ENCODE data around the gene HELLS.
"Not testable (repeated sequence)": the region's sequence is repeated elsewhere in the genome, so short reads cannot be mapped to it uniquely, and the experiment has no call there.

HELLS gene

DNA sequence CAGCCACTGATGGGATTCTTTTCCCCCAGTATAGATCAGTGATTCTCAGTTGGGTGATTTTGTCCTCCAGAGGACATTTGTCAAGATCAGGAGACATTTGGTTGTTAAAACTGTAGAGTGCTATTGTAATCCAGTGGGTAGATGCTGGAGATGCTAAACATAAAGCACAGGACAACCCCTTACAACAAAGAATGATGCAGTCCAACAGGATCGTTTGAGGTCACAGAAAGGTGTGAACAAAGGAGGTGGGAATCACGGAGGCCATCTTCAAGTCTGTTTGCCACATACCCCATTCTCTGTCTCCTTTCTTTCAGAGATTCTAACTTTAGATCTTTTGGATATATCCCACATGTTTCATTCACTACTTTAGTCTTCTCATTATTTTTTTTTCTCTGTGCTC is 69.0 kb downstream of the HELLS start:
- no peak for DNase-seq

GRCh38 chr10:94617389-94617944 is 71.9 kb downstream of the HELLS start:
- no peak for DNase-seq

DNA sequence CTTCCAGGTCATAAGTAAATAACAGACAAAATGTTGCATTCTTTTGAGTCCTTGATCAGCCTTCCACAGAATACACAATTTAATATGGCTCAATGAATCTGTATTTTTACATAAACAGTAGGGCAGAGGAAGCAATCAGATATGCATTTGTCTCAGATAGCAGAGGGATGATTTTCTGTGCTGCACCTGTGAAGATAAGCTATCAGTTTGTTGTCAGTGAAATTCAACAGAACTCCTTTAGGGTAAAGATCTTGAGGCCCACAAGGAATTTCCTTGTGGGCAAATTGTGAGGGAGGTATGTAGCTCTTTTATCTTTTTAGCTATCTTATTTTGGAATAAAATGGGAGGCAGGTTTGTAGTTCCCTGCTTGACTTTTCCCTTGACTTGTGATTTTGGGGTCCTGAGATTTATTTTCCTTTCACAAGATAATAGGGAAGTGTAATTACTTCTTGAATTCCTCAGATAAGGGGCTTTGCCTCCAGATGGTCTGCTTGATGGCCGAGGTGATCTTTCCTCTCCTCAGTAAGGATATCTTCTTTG is 77.1 kb downstream of the HELLS start:
- no peak for DNase-seq

- DNase-seq, result no peak
These were observed 78.0 kb downstream of the HELLS start for GRCh38 chr10:94623572-94623971.

DNA sequence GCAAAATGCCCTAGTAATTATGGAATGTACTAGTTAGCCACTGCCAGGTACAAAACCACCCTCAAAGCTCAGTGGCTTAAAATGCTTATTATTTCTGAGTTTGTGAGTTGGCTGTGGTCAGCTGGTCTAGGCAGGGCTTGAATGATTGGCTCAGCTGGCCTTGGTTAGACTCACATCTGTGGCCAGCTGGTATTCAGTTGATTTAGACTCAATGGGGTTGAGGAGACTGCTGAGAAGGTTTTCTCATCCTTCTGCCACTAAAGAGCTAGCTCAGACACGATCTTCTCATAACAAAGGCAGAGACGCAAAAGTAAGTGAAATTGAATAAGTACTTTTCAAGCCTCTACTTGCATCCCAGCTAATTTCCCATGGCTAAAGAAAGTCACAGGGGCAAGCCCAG is 80.9 kb downstream of the HELLS start:
- no peak for DNase-seq

- DNase-seq, result no peak
These were observed 81.9 kb downstream of the HELLS start for GRCh38 chr10:94627511-94627910.

DNA sequence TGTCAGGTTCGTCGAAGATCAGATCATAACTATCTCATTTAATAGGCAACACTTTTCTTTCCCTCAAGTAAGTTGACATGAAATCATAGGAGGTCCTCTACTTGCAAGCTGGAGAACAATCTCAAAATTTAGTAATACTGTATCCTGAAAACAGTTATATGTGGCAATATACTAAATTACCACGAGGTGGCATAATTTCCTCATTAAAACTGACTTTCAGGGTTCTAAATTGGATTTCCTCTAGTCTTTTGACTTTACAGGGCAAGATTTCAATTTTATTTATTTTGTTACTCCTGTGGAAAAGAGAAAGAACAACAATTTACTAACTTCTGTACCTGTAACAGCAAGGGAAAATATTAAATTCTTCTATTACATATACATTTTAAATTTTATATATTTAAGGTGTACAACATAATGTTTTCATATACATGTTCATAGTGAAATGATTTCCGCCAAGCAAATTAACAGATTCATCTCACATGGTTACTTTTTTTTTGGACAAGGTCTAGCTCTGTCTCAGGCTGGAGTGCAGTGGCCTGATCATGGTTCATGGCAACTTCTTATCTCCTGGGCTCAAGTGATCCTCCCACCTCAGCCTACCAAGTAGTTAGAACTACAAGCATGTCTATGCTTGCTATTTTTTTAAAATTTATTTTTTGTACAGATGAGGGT is 84.6 kb downstream of the HELLS start:
- DNase-seq, result no peak

DNA sequence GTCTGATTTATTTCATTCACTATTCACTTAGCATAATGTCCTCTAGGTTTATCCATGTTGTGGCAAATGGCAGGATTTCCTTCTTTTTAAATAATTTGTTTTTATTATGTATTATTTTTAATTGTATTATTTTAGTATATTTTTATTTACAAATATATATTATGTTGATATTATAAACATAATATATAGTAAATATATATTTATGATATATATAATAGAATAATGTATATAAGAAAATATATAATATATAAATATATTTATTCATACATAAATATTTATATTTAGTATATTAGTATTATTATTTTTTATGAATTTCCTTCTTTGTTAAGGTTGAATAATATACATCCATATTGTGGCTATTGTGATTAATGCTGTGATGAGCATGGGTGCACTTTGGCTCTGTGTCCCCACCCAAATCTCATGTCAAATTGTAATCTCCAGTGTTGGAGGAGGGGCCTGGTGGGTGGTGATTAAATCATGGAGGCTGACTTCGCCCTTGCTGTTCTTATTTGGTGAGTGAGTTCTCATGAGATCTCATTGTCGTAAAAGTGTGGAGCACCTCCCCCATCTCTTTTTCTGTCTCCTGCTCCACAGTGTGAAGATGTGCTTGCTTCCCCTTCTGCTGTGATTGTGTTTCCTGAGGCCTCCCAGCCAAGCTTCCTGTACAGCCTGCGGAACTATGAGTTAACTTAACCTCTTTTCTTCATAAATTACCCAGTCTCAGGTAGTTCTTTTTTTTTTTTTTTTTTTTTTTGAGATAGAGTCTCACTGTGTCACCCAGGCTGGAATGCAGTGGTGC is 85.7 kb downstream of the HELLS start:
- DNase-seq, result no peak

GRCh38 chr10:94632954-94633353 is 87.4 kb downstream of the HELLS start:
- no peak for DNase-seq

- DNase-seq, result not testable (repeated sequence)
These were observed 92.5 kb downstream of the HELLS start for GRCh38 chr10:94638097-94638496.

DNA sequence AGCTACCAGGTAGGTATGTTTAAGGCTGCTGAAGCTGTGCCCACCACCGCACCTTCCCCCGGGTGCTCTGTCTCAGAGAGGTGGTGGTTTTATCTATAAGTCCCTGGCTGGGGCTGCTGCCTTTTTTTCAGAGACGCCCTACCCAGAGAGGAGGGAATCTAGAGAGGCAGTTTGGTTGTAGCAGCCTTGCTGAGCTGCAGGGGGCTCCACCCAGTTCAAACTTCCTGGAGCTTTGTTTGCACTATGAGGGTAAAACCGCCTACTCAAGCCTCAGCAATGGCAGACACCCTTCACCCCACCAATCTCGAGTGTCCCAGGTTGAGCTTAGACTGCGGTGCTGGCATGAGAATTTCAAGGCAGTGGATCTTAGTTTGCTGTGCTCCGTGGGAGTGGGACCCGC is 94.3 kb downstream of the HELLS start:
- no peak for DNase-seq

- no peak for DNase-seq
These were observed 95.0 kb downstream of the HELLS start for GRCh38 chr10:94640562-94640961.

GRCh38 chr10:94641480-94641879 is 95.9 kb downstream of the HELLS start:
- no peak for DNase-seq

GRCh38 chr10:94644352-94644751 is 98.8 kb downstream of the HELLS start:
- no peak for DNase-seq

DNA sequence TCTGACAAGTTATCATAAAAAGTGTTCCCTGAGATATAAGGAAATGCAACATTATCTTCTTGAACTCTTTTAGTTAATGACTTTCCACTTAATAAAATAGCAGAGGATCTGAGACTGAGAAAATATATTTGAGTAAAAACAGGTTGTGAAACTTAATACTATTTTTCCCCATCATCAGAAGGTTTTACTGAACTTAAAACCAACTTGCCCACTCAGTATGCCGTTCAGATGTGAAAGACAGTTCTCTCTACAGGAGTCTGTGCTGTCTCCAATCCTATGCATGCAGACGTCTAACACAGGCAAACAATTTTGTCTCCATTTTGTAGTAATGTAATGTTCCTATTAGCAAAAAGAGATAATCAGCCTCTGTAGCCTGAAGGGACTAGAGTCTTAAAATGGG is 99.7 kb downstream of the HELLS start:
- DNase-seq, result no peak
